SJCRH30 (cell line): ENCODE results near the gene IDNK. TPM values are rescaled to one million over a fixed set of nuclear protein-coding genes. Genes with fewer than 3 reads are reported as not detected.
"Not testable (repeated sequence)": the region's sequence is repeated elsewhere in the genome, so short reads cannot be mapped to it uniquely, and the experiment has no call there.

Source experiments
- DNase-seq, 2 experiments: peaks; one replicate each; pipeline ENCODE4 v3.0.0-alpha.2; 2015 to 2020
- H3K27ac ChIP-seq: fragments of 250-450 bp; sonication (Bioruptor Pico); 2 replicates; pipeline ENCODE4 v1.5.1; 2020; ENCODE audit warnings: mild to moderate bottlenecking, moderate library complexity
- H3K27me3 ChIP-seq: fragments of 250-450 bp; sonication (Bioruptor Pico); 2 replicates; pipeline ENCODE4 v1.5.1; 2020; ENCODE audit warnings: mild to moderate bottlenecking, moderate library complexity
- H3K36me3 ChIP-seq: fragments of 250-450 bp; sonication (Bioruptor Pico); 2 replicates; pipeline ENCODE4 v1.5.1; 2020; ENCODE audit warnings: mild to moderate bottlenecking, moderate library complexity
- H3K4me1 ChIP-seq: fragments of 250-450 bp; sonication (Bioruptor Pico); 2 replicates; pipeline ENCODE4 v1.5.1; 2020; ENCODE audit warnings: mild to moderate bottlenecking, moderate library complexity
- H3K4me3 ChIP-seq: fragments of 250-450 bp; sonication (Bioruptor Pico); 2 replicates; pipeline ENCODE4 v1.5.1; 2020; ENCODE audit warnings: mild to moderate bottlenecking, moderate library complexity
- H3K9me3 ChIP-seq: fragments of 250-450 bp; sonication (Bioruptor Pico); replicated peaks from 2 replicates; pipeline ENCODE4 v1.5.1; 2020; ENCODE audit warnings: mild to moderate bottlenecking, moderate library complexity
- total RNA-seq: library from RNA; depleted of rRNA; stranded (reverse); fragments of >200 nt; shearing (Covaris generic); gene quantifications from 2 replicates; pipeline ENCODE4 v1.2.3, GENCODE V29; 2014; rRNA removed

The IDNK gene
- 1.8 and 2.4 TPM in 2 replicates for total RNA-seq

DNA sequence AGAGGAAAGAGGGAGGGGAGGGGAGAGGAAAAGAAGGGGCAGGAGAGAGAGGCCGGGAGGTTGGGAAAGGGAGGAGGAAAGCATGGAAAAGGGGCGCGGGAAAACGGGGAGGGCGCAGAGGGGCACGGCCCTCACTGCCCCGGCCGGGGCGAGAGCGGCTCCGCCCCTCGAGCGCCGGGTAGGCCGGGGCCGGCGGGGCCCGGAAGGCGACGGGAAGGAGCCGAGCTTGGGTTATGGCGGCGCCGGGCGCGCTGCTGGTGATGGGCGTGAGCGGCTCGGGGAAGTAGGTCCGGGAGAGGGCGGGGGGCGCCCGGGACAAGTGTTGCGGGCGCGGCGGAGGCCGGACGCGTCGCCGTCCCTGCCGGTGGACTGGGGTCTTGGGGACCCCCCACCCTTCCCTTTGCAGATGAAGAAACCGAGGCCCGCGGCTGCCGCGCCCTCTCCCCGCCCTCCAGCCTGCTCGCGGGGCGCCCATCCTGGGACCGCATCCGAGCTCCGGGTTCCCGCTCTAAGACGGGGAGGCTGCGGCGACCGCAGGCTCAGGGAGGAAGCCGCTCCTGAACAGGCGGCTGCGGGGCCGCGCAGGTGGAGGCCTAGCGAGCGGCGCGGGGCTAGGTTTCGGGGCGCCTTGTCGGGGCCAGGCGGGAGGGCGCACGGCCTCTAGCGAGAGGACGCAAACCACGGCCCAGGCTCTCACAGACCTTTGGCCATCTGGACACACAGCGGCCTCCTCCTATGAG, at the start of gene IDNK:
Gene IDNK (plus strand): TSS at position 205 of the 740 bp plus-strand sequence. CDS start 29 bp downstream, at position 234.
- DNase-seq = peak; percentile 93
- Histone ChIP-seq H3K27ac (peak within 1 kb of the TSS; percentile 84), H3K9me3 (no peaks in the 10 kb centered on the region), H3K36me3 (no peaks in the 10 kb centered on the region), H3K4me1 (peaks cover 6% of the 10 kb centered on the region), H3K4me3 (peak within 1 kb of the TSS; percentile 83), H3K27me3 (no peaks in the 10 kb centered on the region)

DNA sequence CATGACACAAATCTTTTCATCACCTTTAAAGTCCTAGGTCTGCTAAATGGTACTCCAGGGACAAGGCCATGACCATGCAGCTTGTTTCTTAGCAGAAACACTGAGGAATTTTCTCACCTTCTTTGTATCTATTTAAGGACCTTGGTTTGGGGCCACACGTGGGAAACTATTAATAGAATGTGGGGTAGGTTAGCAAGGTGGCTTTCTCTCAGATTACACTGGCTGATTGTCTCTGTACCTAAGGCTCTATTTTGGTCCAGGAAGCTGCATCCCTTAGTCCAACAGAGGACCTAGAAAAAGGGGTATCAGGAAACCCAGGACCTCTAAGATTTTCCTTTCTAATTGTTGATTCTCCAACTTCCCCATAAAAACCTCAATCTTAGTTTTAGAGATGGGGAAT, 48.5 kb upstream of the IDNK start:
- Histone ChIP-seq H3K36me3 (no peaks in the 10 kb centered on the region), H3K9me3 (peaks cover 3% of the 10 kb centered on the region; the same call in 1 of the 2 replicates), H3K4me3 (no peak overlapping the region), H3K4me1 (no peaks in the 10 kb centered on the region), H3K27me3 (no peaks in the 10 kb centered on the region), H3K27ac (no peak overlapping the region)
- DNase-seq = no peak

DNA sequence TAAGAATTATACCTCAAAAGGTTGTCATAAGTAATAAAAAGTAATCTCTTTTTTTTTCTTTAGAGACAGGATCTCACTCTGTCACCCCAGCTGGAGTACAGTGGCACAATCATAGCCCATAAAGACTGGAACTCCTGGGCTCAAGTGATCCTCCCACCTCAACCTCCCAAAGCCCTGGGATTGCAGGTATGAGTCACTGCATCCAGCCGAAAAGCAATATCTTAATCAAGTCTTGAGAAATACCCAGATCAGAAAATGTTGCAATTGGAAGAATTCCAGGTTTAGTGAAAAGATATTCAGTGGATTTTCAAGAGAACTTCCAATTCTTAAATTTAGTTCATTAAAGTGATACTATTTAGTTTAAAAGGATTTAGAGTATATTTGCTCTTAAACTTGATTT, 40.9 kb upstream of the IDNK start:
- Histone ChIP-seq H3K4me1 (no peaks in the 10 kb centered on the region), H3K4me3 (no peak overlapping the region), H3K27me3 (no peaks in the 10 kb centered on the region), H3K36me3 (no peaks in the 10 kb centered on the region), H3K9me3 (0 out of 2 replicates have a peak, but pooled peaks cover 3% of the 10 kb centered on the region), H3K27ac (no peak overlapping the region)
- no peak for DNase-seq

DNA sequence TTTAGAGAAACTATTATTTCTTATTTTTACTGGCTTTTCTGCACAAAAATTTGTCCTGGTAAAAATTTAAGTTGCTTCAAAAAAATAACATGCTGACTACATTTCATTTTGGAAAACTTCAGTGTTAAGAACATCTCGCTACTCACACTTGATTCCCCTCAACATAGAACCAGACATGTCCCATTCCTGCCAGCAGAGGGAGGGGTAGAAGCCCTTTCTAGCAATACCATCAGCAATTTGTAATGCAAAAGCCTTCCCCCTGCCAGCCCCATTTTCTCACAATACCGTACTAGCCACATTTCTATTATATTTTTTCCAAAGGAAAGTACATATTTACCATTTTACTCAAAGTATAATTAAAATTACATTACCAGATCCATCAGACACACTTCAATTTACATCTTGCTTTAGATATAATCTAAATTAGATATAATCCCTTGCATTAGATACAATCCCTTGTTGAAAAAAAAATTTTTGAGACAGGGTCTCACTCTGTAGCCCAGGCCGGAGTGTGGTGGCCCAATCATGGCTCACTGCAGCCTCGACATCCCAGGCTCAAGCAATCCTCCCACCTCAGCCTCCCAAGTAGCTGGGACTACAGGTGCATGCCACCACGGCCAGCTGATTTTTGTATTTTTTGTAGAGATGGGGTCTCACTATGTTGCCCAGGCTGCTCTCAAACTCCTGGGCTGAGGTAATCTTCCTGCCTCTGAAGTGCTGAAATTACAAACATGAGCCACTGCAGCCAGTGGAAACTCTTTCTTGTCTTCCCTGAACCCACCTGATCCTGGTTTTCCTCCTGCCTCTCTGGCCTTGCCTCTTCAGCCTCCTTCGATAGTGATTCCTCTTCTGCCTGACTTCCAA, 39.6 kb upstream of the IDNK start:
- Histone ChIP-seq H3K4me3 (no peak overlapping the region), H3K9me3 (0 out of 2 replicates have a peak, but pooled peaks cover 2% of the 10 kb centered on the region), H3K4me1 (no peaks in the 10 kb centered on the region), H3K27me3 (no peaks in the 10 kb centered on the region), H3K27ac (no peak overlapping the region), H3K36me3 (no peaks in the 10 kb centered on the region)
- DNase-seq = peak; percentile 59 to 76

DNA sequence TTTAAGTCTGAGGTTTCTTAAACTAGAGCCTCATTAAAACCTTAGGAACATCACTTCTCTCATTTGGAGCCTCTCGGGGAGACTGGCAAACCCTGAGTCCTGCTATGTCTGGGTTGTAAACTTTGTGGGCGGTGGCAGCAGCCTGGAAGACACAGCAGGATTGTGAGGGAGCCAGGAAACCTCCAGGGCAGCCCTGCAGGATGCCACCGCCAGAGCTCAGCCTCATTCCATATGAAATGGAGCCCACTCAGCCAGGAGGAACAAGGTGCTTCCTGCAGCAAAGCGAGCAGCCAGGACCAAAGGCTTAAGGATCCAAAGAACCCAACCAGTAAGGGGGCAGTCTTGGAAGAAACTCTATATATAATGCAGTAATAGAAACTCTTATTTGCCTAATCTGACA, 37.9 kb upstream of the IDNK start:
- no peaks in the 10 kb centered on the region for H3K27me3 ChIP-seq
- H3K4me1 ChIP-seq = no peaks in the 10 kb centered on the region
- no peak for DNase-seq
- no peak overlapping the region for H3K27ac ChIP-seq
- H3K36me3 ChIP-seq = no peaks in the 10 kb centered on the region
- no peaks in the 10 kb centered on the region for H3K9me3 ChIP-seq
- no peak overlapping the region for H3K4me3 ChIP-seq

DNA sequence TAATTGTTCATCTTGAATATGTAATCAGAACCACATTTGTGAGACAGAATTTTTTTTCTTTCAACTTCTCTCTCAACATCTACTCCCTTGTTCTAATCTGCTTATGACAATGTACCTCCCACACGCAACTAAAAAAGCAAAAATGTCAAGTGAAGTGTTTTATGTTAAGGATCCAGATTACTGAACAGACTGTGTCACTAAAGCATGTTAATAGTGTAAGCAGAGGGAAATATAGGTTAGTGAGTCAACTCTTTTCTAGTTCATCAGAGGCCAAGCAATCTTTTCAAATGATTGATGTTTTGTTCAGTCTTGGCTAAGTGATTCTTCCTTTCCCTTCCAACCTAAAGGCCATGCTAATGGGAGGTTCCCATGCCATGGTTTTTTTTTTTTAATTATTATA, 34.7 kb upstream of the IDNK start:
- Histone ChIP-seq H3K9me3 (no peaks in the 10 kb centered on the region), H3K27ac (no peak overlapping the region), H3K36me3 (no peaks in the 10 kb centered on the region), H3K4me1 (no peaks in the 10 kb centered on the region), H3K4me3 (no peak overlapping the region), H3K27me3 (no peaks in the 10 kb centered on the region)
- no peak for DNase-seq

DNA sequence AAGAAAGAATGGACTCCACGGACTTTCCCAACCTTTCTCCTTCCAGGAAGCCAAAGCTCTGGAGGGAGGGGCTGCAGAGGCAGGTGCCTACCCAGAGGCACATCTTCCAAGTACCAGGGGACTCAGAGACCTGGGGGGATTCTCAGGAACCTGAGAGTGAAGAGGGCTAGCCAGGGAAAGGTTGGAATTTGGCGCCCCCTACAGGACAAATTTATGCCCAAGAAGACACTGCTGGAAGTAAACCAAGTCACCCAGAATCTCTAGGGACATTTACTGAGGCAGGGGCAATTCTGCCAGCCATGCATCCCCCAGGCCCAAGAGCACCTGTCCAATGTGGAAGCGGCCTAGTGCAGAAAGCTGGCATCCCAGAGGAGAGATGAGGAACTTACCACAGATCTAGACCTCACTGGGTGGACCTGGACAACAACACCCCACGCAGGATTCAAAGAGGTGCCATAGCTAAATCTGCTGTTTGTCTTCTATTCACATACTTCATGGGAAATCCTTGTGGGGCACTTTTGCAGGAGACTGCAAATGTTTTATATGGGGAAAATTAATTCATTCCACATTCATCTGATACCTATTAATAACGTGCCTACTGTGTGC, 25.9 kb upstream of the IDNK start:
- DNase-seq = peak; percentile 62 to 87
- Histone ChIP-seq H3K9me3 (no peaks in the 10 kb centered on the region), H3K4me1 (no peaks in the 10 kb centered on the region), H3K27me3 (no peaks in the 10 kb centered on the region), H3K27ac (no peak overlapping the region), H3K4me3 (no peak overlapping the region), H3K36me3 (no peaks in the 10 kb centered on the region)

DNA sequence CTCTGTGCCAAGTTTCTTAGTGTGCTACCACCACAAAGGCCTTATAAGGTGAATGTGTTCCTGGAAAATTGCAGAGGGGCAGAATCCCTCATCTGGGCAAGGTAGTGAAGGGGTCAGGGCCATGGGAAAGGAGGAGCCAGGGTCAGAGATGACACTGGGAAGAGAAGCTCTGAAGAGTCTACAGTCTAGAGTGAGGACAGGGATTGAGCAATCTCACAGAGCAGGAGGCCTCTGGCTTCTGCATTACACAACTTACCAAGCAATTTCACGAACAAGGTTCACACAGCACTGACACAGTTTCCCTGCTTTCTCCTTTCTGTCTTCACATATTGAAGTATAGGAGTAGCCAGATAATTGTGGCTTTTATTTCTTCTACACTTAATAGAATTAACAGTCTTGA, 24.5 kb upstream of the IDNK start:
- Histone ChIP-seq H3K4me1 (no peaks in the 10 kb centered on the region), H3K4me3 (no peak overlapping the region), H3K9me3 (no peaks in the 10 kb centered on the region), H3K27me3 (no peaks in the 10 kb centered on the region), H3K36me3 (no peaks in the 10 kb centered on the region), H3K27ac (no peak overlapping the region)
- no peak for DNase-seq

DNA sequence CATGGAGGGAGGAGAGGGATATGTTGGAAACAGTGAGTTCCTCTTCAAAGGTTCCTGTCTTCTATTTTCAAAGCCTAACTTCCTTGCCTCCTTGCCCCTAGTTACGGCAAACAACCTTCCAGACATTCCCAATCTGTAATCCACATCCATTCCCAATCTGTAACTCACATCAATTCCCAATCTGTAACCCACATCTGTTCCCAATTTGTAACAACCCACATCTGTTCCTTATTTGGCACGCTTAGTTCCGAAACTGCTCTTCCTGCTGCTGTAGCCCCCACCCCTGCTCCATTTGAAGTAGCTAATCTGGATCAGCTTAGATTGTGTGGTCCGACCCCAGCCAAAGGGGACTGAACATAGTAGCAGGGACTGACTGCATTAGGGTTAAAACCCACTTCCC, 23.9 kb upstream of the IDNK start:
- Histone ChIP-seq H3K4me1 (no peaks in the 10 kb centered on the region), H3K27ac (no peak overlapping the region), H3K27me3 (no peaks in the 10 kb centered on the region), H3K9me3 (no peaks in the 10 kb centered on the region), H3K36me3 (no peaks in the 10 kb centered on the region), H3K4me3 (no peak overlapping the region)
- DNase-seq = no peak

DNA sequence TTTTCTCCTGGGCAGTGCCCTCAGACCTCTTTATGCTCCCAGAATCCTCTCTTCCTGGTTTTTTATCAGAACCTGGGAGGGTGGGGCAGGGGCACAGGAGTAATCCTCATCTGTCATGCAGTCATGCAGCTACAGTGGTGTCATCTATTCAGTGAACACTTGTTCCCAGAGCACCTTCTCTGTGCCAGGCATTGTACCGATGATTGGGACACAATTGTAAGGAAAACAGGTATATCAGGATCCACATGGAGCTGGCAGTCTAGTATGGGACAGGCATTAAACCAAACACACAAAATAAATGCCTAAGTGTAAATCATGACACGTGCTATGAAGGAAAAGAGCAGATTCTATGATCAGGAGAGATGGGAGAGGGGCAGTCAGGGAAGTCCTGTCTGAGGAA, 21.5 kb upstream of the IDNK start:
- DNase-seq = no peak
- Histone ChIP-seq H3K27me3 (no peaks in the 10 kb centered on the region), H3K27ac (no peak overlapping the region), H3K4me1 (no peaks in the 10 kb centered on the region), H3K36me3 (no peaks in the 10 kb centered on the region), H3K4me3 (no peak overlapping the region), H3K9me3 (no peaks in the 10 kb centered on the region)

DNA sequence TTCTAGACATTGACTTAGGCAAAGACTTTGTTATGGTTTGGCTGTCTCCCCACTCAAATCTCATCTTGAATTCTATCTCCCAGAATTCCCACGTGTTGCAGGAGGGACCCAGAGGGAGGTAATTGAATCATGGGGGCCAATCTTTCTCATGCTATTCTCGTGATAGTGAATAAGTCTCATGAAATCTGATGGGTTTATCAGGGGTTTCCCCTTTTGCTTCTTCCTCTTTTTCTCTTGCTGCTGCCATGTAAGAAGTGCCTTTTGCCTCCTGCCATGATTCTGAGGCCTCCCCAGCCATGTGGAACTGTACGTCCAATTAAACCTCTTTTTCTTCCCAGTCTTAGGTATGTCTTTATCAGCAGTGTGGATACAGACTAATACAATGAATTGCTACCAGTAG, 15.3 kb upstream of the IDNK start:
- not testable (repeated sequence) for H3K27me3 ChIP-seq, H3K9me3 ChIP-seq, H3K4me3 ChIP-seq, H3K36me3 ChIP-seq, H3K27ac ChIP-seq, H3K4me1 ChIP-seq, DNase-seq

DNA sequence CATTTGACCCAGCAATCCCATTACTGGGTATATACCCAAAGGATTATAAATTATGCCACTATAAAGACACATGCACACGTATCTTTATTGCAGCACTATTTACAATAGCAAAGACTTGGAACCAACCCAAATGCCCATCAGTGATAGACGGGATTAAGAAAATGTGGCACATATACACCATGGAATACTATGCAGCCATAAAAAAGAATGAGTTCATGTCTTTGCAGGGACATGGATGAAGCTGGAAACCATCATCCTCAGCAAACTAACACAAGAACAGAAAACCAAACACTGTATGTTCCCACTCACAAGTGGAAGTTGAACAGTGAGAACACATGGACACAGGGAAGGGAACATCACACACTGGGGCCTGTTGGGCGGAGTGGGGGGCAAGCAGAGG, 9.6 kb upstream of the IDNK start:
- H3K4me3 ChIP-seq, H3K9me3 ChIP-seq, H3K27ac ChIP-seq, H3K36me3 ChIP-seq, H3K4me1 ChIP-seq, DNase-seq, H3K27me3 ChIP-seq: not testable (repeated sequence)

DNA sequence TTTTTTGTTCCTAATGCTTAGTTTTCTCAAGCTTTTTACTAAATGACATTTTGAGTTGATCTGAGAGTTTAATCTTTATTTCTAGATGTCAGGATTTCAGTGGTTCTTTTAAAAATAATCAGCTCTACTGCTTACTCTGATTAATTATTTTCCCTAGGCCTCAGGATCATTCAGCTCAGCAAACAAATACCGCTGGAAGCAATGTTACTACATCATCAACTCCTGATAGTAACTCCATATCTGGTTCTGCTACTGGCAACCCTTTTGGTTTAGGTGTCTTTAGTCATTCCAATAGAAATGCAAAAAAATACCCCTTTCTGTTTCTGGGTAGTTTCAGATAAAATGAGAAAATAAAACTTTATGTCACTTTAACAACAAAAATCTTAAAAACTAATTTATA, 5.6 kb upstream of the IDNK start:
- Histone ChIP-seq H3K27me3 (no peaks in the 10 kb centered on the region), H3K27ac (no peak overlapping the region)

DNA sequence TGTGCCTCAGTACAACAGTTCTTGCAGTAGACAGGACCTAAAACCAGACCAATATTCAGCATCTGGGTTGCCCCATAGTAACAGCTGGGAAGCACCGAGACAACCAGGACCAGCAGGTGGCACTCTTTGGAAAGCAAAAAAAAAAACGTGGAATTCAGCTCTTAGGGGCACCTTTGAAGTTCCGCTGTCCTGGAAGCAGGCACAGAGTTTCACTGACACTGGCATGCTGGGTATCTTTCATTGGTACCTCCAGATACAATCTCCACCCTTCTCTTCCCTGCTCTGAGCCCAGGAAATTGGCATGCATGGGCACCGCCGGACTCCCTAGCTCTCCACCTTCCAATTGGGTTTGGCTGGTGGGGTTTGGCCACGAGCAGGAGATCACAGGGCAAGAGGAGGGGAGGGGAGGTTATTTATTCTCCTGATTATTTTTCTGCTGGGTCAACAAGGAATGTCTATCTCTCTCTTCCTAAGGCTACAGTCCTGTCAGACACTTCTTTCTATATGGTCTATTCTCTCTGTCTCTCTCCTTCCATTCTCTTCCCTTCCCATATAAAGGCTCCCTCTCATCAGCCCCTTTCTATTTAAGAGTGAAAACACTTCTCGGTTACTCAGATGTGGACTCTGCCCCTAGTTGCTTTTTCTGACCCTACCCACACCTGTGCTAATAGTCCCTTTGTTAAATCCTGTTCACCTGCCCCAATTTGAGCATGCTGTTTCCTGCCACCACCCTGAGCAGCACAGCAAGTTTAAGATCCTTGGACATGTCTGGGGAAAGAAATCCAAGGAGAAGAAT, 1.9 kb upstream of the IDNK start:
- Histone ChIP-seq H3K27ac (no peak overlapping the region), H3K36me3 (no peaks in the 10 kb centered on the region), H3K4me1 (peaks cover 6% of the 10 kb centered on the region), H3K27me3 (no peaks in the 10 kb centered on the region), H3K4me3 (no peak overlapping the region), H3K9me3 (no peaks in the 10 kb centered on the region)
- DNase-seq = peak; percentile 47 to 81

More for the DNA sequence above, 5.6 kb upstream of the IDNK start:
- H3K4me3 ChIP-seq = no peak overlapping the region
- H3K4me1 ChIP-seq = no peaks in the 10 kb centered on the region; the same call in 1 of the 2 replicates
- no peak for DNase-seq
- H3K36me3 ChIP-seq = no peaks in the 10 kb centered on the region
- H3K9me3 ChIP-seq = no peaks in the 10 kb centered on the region
